NK-92 treated with Interleukin-12 subunit alpha and Interleukin-12 subunit beta, amount 100 ng/mL, for 24 hours (cell line): ENCODE data around the gene OSBPL10.
"Not testable (repeated sequence)": the region's sequence is repeated elsewhere in the genome, so short reads cannot be mapped to it uniquely, and the experiment has no call there.

Source experiments
- DNase-seq: peaks from one replicate; lab custom pipeline; 2025; lab: John Stamatoyannopoulos, UW

Gene OSBPL10

GRCh38 chr3:31699309-31699953 lies 281.6 kb downstream of the OSBPL10 start:
- DNase-seq = no peak

- DNase-seq = no peak
Observed at GRCh38 chr3:31696815-31697548, 284.1 kb downstream of the OSBPL10 start.

- no peak for DNase-seq
Observed at GRCh38 chr3:31696009-31696297, 285.1 kb downstream of the OSBPL10 start.

- no peak for DNase-seq
Observed at GRCh38 chr3:31695280-31696008, 285.6 kb downstream of the OSBPL10 start.

- DNase-seq = no peak
Observed at GRCh38 chr3:31693346-31693745, 287.7 kb downstream of the OSBPL10 start.

GRCh38 chr3:31692751-31693150 lies 288.3 kb downstream of the OSBPL10 start:
- DNase-seq = no peak

- DNase-seq = no peak
Observed at GRCh38 chr3:31690771-31691170, 290.3 kb downstream of the OSBPL10 start.

- DNase-seq = not testable (repeated sequence)
Observed at GRCh38 chr3:31689523-31689922, 291.5 kb downstream of the OSBPL10 start.

- DNase-seq = no peak
Observed at GRCh38 chr3:31688984-31689383, 292.1 kb downstream of the OSBPL10 start.

GRCh38 chr3:31687020-31687802 lies 293.9 kb downstream of the OSBPL10 start:
- DNase-seq = no peak

GRCh38 chr3:31680072-31680870 lies 300.8 kb downstream of the OSBPL10 start:
- no peak for DNase-seq

- DNase-seq = no peak
Observed at GRCh38 chr3:31676556-31676955, 304.5 kb downstream of the OSBPL10 start.

- DNase-seq = no peak
Observed at GRCh38 chr3:31673950-31674349, 307.1 kb downstream of the OSBPL10 start.

GRCh38 chr3:31671976-31672375 lies 309.1 kb downstream of the OSBPL10 start:
- no peak for DNase-seq

- DNase-seq = no peak
Observed at GRCh38 chr3:31671451-31671850, 309.6 kb downstream of the OSBPL10 start.

- DNase-seq = no peak
Observed at GRCh38 chr3:31670722-31671121, 310.3 kb downstream of the OSBPL10 start.

- DNase-seq = no peak
Observed at GRCh38 chr3:31670136-31670535, 310.9 kb downstream of the OSBPL10 start.

- no peak for DNase-seq
Observed at GRCh38 chr3:31668242-31668641, 312.8 kb downstream of the OSBPL10 start.

- DNase-seq = no peak
Observed at GRCh38 chr3:31667582-31667981, 313.5 kb downstream of the OSBPL10 start.

- DNase-seq = no peak
Observed at GRCh38 chr3:31664031-31664430, 317.0 kb downstream of the OSBPL10 start.

- no peak for DNase-seq
Observed at GRCh38 chr3:31661993-31662670, 318.9 kb downstream of the OSBPL10 start.
